Panc1 (cell line): ENCODE data around the gene NRDC.

Source experiments
- CTCF ChIP-seq: fragments of 450-650 bp; IDR thresholded peaks from 2 replicates; pipeline ENCODE4 v1.5.1; 2017; ENCODE audit warnings: mild to moderate bottlenecking
- REST ChIP-seq, 2 experiments: IDR thresholded peaks; 2 replicates each; pipeline ENCODE4 v1.6.1; 2011 to 2012; ENCODE audit warnings: low read depth in 2 of 2, control low read depth in 1 of 2, low read length in 1 of 2, mild to moderate bottlenecking in 1 of 2, moderate library complexity in 1 of 2; ENCODE audit not compliant: insufficient read depth in 1 of 2
- SIN3A ChIP-seq: IDR thresholded peaks from 2 replicates; pipeline ENCODE4 v1.6.1; 2012; ENCODE audit warnings: low read depth, mild to moderate bottlenecking, low read length, moderate library complexity, borderline replicate concordance; ENCODE audit not compliant: insufficient read depth

GRCh38 chr1:51818487-51818886 lies 60.0 kb downstream of the NRDC start:
- TF ChIP-seq CTCF, result no peak
- TF ChIP-seq SIN3A, result no peak
- TF ChIP-seq REST (IDR thresholded peaks at IDR 0.05; ENCODE audit: insufficient read depth in 1 of 2, low read depth in 2 of 2, low read length in 1 of 2), result no peak
